ENCODE results near the gene GLP2R. TPM values are rescaled to one million over a fixed set of nuclear protein-coding genes. Genes with fewer than 3 reads are reported as not detected.

The GLP2R gene
- polyA plus RNA-seq, 1 of the 3 experiments (the other 2 are of a cell fraction): not detected

DNA sequence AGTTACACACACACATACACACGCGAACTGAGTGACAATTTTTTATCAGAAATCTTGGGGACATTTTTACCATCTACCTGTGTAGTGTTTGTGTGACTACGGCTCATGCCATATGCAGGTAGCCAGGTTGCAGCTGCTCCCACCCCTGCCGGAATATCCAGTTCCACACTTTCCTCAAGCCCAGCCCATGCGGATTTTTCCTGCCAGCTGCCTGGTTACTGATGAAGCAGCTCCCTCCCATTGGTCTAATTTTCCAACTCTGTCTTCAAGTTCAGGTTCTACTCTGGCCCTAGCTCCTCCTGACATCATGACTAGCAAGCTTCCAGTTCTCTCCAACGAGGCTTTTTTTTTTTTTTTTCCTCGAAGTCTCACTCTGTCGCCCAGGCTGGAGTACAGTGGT is 8.6 kb upstream of the GLP2R start:
- peak; percentile 17 for DNase-seq
- Histone ChIP-seq H3K79me2 (ENCODE audit: insufficient read depth) (no peaks in the 10 kb centered on the region), H3K4me1 (ENCODE audit: control insufficient read depth in 1 of 2, insufficient read depth in 2 of 2, low read depth in 1 of 2, low read length in 1 of 2) (no peaks in the 10 kb centered on the region), H3K4me2 (no peak overlapping the region), H3K27me3 (ENCODE audit: insufficient read depth) (peaks cover 13% of the 10 kb centered on the region; the same call in 1 of the 2 replicates), H4K20me1 (ENCODE audit: insufficient read depth) (no peaks in the 10 kb centered on the region), H2AFZ (ENCODE audit: low read depth) (no peak overlapping the region), H3K9ac (no peak overlapping the region), H3K9me3 (no peaks in the 10 kb centered on the region), H3K9me2 (no peaks in the 10 kb centered on the region), H3K27ac (ENCODE audit: low read depth in 2 of 2, low read length in 1 of 2) (no peak overlapping the region), H3K4me3 (ENCODE audit: low read depth in 2 of 2, low read length in 1 of 2) (no peak overlapping the region), H3F3A (replicated peaks; ENCODE audit: insufficient read depth) (no peaks in the 10 kb centered on the region), H3K36me3 (replicated peaks in 1 of 2; ENCODE audit: control insufficient read depth in 1 of 2, insufficient read depth in 2 of 2, low read length in 1 of 2) (no peaks in the 10 kb centered on the region)
- POLR2A ChIA-PET: no interaction called here
- CTCF ChIA-PET: no interaction called here
- 28% methylated on average over 8 of the region's 8 CpGs for WGBS (ENCODE audit: low lambda C conversion rate)
- no peak for TF ChIP-seq JUND (IDR thresholded peaks at IDR 0.05)
- TF ChIP-seq RXRA (IDR thresholded peaks at IDR 0.05; ENCODE audit: borderline replicate concordance, low read depth): no peak
- no peak for TF ChIP-seq RCOR1 (IDR thresholded peaks at IDR 0.05; ENCODE audit: low read length)
- peak; percentile 98 for TF ChIP-seq RFX5 (IDR thresholded peaks at IDR 0.05; ENCODE audit: low read length)
- TF ChIP-seq EP300 (IDR thresholded peaks at IDR 0.05; ENCODE audit: borderline replicate concordance in 1 of 2, low read depth in 1 of 2, low read length in 1 of 2): no peak

DNA sequence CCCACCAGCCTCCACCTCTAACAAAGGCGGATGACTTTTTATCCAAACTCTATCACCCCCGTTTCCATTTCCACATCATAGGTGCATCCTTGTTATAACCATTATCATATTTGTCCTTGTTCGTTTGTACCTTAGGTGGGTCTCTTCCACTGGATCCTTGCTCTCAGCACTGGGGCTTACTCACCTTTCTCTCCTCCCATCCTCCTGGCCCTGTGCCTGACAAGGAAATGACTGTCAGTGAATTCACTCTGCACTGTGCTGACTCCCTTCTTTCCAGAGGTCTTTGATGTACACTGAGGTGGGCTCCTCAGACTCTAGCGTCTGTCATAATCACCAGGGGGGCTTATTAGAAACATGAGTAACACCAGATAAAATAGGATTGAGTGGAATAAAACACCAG is 7.0 kb upstream of the GLP2R start:
- H4K20me1 ChIP-seq (ENCODE audit: insufficient read depth): no peaks in the 10 kb centered on the region

More for the DNA sequence above, 7.0 kb upstream of the GLP2R start:
- CTCF ChIA-PET: no interaction called here
- Histone ChIP-seq H3K27me3 (ENCODE audit: insufficient read depth) (peaks cover under 1% of the 10 kb centered on the region; the same call in 1 of the 2 replicates), H3K36me3 (replicated peaks in 1 of 2; ENCODE audit: control insufficient read depth in 1 of 2, insufficient read depth in 2 of 2, low read length in 1 of 2) (no peaks in the 10 kb centered on the region), H3K4me1 (ENCODE audit: control insufficient read depth in 1 of 2, insufficient read depth in 2 of 2, low read depth in 1 of 2, low read length in 1 of 2) (no peaks in the 10 kb centered on the region), H3K79me2 (ENCODE audit: insufficient read depth) (no peaks in the 10 kb centered on the region), H2AFZ (ENCODE audit: low read depth) (no peak overlapping the region), H3F3A (replicated peaks; ENCODE audit: insufficient read depth) (no peaks in the 10 kb centered on the region), H3K4me2 (no peak overlapping the region), H3K4me3 (ENCODE audit: low read depth in 2 of 2, low read length in 1 of 2) (no peak overlapping the region), H3K9me3 (no peaks in the 10 kb centered on the region), H3K9ac (no peak overlapping the region), H3K27ac (ENCODE audit: low read depth in 2 of 2, low read length in 1 of 2) (no peak overlapping the region), H3K9me2 (no peaks in the 10 kb centered on the region)
- WGBS (ENCODE audit: low lambda C conversion rate): 10% methylated on average over 4 of the region's 4 CpGs
- no peak for DNase-seq
- no peak for TF ChIP-seq FOXJ3 (CRISPR knock-in tag; IDR thresholded peaks at IDR 0.05)
- TF ChIP-seq MEF2A (IDR thresholded peaks at IDR 0.05; ENCODE audit: borderline replicate concordance, low read depth): no peak
- no peak for TF ChIP-seq ELF1 (IDR thresholded peaks at IDR 0.05)
- no peak for TF ChIP-seq FOXM1 (IDR thresholded peaks at IDR 0.05; ENCODE audit: low read depth)
- no peak for TF ChIP-seq FOSL2 (IDR thresholded peaks at IDR 0.05; ENCODE audit: borderline replicate concordance, low read depth)
- TF ChIP-seq, protein P1, sequence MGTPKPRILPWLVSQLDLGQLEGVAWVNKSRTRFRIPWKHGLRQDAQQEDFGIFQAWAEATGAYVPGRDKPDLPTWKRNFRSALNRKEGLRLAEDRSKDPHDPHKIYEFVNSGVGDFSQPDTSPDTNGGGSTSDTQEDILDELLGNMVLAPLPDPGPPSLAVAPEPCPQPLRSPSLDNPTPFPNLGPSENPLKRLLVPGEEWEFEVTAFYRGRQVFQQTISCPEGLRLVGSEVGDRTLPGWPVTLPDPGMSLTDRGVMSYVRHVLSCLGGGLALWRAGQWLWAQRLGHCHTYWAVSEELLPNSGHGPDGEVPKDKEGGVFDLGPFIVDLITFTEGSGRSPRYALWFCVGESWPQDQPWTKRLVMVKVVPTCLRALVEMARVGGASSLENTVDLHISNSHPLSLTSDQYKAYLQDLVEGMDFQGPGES (IDR thresholded peaks at IDR 0.05; ENCODE audit: low read depth, low read length): no peak
- no peak for TF ChIP-seq EZH2phosphoT487 (IDR thresholded peaks at IDR 0.05; ENCODE audit: borderline replicate concordance, low read depth)
- no peak for TF ChIP-seq RCOR1 (IDR thresholded peaks at IDR 0.05; ENCODE audit: low read length)
- TF ChIP-seq, protein P2, sequence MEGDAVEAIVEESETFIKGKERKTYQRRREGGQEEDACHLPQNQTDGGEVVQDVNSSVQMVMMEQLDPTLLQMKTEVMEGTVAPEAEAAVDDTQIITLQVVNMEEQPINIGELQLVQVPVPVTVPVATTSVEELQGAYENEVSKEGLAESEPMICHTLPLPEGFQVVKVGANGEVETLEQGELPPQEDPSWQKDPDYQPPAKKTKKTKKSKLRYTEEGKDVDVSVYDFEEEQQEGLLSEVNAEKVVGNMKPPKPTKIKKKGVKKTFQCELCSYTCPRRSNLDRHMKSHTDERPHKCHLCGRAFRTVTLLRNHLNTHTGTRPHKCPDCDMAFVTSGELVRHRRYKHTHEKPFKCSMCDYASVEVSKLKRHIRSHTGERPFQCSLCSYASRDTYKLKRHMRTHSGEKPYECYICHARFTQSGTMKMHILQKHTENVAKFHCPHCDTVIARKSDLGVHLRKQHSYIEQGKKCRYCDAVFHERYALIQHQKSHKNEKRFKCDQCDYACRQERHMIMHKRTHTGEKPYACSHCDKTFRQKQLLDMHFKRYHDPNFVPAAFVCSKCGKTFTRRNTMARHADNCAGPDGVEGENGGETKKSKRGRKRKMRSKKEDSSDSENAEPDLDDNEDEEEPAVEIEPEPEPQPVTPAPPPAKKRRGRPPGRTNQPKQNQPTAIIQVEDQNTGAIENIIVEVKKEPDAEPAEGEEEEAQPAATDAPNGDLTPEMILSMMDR (IDR thresholded peaks at IDR 0.05): no peak
- no peak for TF ChIP-seq RFX5 (IDR thresholded peaks at IDR 0.05; ENCODE audit: low read length)
- TF ChIP-seq, protein P3, sequence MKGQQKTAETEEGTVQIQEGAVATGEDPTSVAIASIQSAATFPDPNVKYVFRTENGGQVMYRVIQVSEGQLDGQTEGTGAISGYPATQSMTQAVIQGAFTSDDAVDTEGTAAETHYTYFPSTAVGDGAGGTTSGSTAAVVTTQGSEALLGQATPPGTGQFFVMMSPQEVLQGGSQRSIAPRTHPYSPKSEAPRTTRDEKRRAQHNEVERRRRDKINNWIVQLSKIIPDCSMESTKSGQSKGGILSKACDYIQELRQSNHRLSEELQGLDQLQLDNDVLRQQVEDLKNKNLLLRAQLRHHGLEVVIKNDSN (IDR thresholded peaks at IDR 0.05; ENCODE audit: borderline replicate concordance, low read depth): no peak
- no peak for TF ChIP-seq TCF12 (IDR thresholded peaks at IDR 0.05)
- no peak for TF ChIP-seq MXI1 (IDR thresholded peaks at IDR 0.05; ENCODE audit: low read depth, low read length)
- no peak for TF ChIP-seq RAD21 (IDR thresholded peaks at IDR 0.05; ENCODE audit: low read length)
- POLR2A ChIA-PET: no interaction called here
